HCT116 (cell line): Measurements from ENCODE around the gene ITPK1.

Experiments
- CEBPB ChIP-seq: IDR thresholded peaks from 2 replicates; pipeline ENCODE4 v1.6.1; 2012; ENCODE audit warnings: low read depth
- EZH2 ChIP-seq: fragments of 200-600 bp; sonication (generic); IDR thresholded peaks from 2 replicates; pipeline ENCODE4 v1.6.1; 2017; ENCODE audit warnings: antibody characterized with exemption, mixed run types
- POLR2A ChIP-seq: IDR thresholded peaks from 2 replicates; pipeline ENCODE4 v1.7.0; 2011; ENCODE audit warnings: borderline replicate concordance; ENCODE audit not compliant: insufficient read depth, insufficient read length; ENCODE audit errors: extremely low read depth
- POLR2AphosphoS5 ChIP-seq: IDR thresholded peaks from 2 replicates; pipeline ENCODE4 v1.6.1; 2011; ENCODE audit warnings: mild to moderate bottlenecking, low read depth, low read length, moderate library complexity
- SIN3A ChIP-seq: IDR thresholded peaks from 2 replicates; pipeline ENCODE4 v1.6.1; 2012; ENCODE audit warnings: low read depth
- SP1 ChIP-seq: IDR thresholded peaks from 2 replicates; pipeline ENCODE4 v1.6.1; 2012; ENCODE audit warnings: low read depth
- TF ChIP-seq, protein P1 (sequence below), 3 experiments: fragments of 200-600 bp in 1 of 3; sonication (generic) in 1 of 3; IDR thresholded peaks in 2 of 3; conservative IDR thresholded peaks in 1 of 3; 2 replicates each; pipeline ENCODE4 v1.5.1; 2012 to 2017; ENCODE audit warnings: low read depth in 2 of 3, low read length in 2 of 3, antibody characterized with exemption in 1 of 3, borderline replicate concordance in 1 of 3, control low read depth in 1 of 3, mild to moderate bottlenecking in 1 of 3, mixed read lengths in 1 of 3, mixed run types in 1 of 3, moderate library complexity in 1 of 3; ENCODE audit not compliant: insufficient read depth in 1 of 3
- TF ChIP-seq, protein P2 (sequence below): IDR thresholded peaks from 2 replicates; pipeline ENCODE4 v1.6.1; 2012
- TF ChIP-seq, protein P3 (sequence below): IDR thresholded peaks from 2 replicates; pipeline ENCODE4 v1.6.1; 2012; ENCODE audit warnings: low read depth

DNA sequence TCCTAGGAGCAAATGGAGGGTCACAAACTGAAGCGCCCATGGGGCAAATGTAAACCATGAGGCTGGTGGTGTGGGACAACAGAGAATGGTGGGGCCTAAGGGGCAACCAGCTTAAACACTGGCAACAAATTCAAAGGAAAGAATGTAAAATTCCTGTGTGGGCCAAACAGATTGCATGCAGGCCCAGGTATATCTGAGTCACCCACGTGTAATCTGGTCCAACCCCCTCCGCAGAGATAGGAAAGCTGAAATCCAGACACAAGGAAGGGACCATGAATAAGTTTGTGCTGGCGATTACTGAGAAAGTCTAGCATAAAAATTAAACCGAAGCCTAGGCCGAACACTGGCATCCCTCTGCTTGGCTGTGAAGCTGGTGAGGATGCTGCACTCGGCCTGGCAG is 71.6 kb downstream of the ITPK1 start:
- TF ChIP-seq, protein P1, sequence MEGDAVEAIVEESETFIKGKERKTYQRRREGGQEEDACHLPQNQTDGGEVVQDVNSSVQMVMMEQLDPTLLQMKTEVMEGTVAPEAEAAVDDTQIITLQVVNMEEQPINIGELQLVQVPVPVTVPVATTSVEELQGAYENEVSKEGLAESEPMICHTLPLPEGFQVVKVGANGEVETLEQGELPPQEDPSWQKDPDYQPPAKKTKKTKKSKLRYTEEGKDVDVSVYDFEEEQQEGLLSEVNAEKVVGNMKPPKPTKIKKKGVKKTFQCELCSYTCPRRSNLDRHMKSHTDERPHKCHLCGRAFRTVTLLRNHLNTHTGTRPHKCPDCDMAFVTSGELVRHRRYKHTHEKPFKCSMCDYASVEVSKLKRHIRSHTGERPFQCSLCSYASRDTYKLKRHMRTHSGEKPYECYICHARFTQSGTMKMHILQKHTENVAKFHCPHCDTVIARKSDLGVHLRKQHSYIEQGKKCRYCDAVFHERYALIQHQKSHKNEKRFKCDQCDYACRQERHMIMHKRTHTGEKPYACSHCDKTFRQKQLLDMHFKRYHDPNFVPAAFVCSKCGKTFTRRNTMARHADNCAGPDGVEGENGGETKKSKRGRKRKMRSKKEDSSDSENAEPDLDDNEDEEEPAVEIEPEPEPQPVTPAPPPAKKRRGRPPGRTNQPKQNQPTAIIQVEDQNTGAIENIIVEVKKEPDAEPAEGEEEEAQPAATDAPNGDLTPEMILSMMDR (IDR thresholded peaks at IDR 0.05 in 2 of 3, conservative IDR thresholded peaks at IDR 0.05 in 1 of 3; ENCODE audit: borderline replicate concordance in 1 of 3, insufficient read depth in 1 of 3, low read depth in 2 of 3, low read length in 2 of 3): no peak
- TF ChIP-seq POLR2AphosphoS5 (no peak), POLR2A (no peak), SIN3A (no peak), EZH2 (no peak), SP1 (no peak), CEBPB (no peak)
- TF ChIP-seq, protein P2, sequence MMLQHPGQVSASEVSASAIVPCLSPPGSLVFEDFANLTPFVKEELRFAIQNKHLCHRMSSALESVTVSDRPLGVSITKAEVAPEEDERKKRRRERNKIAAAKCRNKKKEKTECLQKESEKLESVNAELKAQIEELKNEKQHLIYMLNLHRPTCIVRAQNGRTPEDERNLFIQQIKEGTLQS: no peak
- TF ChIP-seq, protein P3, sequence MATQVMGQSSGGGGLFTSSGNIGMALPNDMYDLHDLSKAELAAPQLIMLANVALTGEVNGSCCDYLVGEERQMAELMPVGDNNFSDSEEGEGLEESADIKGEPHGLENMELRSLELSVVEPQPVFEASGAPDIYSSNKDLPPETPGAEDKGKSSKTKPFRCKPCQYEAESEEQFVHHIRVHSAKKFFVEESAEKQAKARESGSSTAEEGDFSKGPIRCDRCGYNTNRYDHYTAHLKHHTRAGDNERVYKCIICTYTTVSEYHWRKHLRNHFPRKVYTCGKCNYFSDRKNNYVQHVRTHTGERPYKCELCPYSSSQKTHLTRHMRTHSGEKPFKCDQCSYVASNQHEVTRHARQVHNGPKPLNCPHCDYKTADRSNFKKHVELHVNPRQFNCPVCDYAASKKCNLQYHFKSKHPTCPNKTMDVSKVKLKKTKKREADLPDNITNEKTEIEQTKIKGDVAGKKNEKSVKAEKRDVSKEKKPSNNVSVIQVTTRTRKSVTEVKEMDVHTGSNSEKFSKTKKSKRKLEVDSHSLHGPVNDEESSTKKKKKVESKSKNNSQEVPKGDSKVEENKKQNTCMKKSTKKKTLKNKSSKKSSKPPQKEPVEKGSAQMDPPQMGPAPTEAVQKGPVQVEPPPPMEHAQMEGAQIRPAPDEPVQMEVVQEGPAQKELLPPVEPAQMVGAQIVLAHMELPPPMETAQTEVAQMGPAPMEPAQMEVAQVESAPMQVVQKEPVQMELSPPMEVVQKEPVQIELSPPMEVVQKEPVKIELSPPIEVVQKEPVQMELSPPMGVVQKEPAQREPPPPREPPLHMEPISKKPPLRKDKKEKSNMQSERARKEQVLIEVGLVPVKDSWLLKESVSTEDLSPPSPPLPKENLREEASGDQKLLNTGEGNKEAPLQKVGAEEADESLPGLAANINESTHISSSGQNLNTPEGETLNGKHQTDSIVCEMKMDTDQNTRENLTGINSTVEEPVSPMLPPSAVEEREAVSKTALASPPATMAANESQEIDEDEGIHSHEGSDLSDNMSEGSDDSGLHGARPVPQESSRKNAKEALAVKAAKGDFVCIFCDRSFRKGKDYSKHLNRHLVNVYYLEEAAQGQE: no peak
